Vagina (tissue), 2 donors: ENCODE measurements around the gene GRIK4.

Experiments
- CTCF ChIP-seq, 3 experiments: fragments of 450-650 bp in 2 of 3; fragments of 200-600 bp in 1 of 3; sonication (generic) in 1 of 3; IDR thresholded peaks; one replicate each; pipeline ENCODE4 v1.5.1; 2017 to 2019; ENCODE audit warnings: antibody characterized with exemption in 3 of 3, mild to moderate bottlenecking in 2 of 3, moderate library complexity in 2 of 3
- POLR2A ChIP-seq, 2 donors: fragments of 450-650 bp; IDR thresholded peaks; one replicate each; pipeline ENCODE4 v1.6.1; 2017; ENCODE audit warnings: antibody characterized with exemption in 2 of 2, mild to moderate bottlenecking in 2 of 2, moderate library complexity in 2 of 2

DNA sequence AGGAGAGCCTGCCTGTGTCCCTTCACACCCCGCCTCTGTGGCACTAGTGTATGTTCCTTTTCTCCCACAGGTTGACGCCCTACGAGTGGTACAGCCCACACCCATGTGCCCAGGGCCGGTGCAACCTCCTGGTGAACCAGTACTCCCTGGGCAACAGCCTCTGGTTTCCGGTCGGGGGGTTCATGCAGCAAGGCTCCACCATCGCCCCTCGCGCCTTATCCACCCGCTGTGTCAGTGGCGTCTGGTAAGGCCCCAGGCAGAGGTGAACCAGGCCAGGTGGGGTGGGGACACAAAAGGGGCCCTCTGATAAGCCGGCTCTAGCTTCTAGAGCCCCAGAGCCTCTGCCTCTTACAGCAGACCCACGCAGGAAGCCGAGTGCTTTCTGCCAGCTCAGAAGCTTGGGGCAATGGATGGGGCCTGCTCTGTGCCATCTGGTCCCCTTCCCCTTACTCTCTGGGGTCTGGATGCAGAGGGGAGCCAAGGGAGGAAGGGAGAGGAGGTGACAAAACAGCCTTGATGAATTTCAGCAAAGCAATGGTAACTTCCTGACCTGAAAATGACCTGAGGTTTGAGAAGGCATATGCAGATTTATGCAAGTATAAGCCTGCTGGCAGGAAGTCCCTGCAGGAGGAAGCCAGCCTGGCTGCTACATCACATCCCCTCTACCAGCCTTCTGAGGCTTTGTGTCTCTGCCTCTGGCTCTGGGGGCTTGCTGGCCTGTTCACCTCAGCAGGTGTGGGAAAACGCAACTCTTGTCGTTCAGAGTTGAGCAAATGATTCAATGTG is 445.4 kb downstream of the GRIK4 start:
- no peak for TF ChIP-seq POLR2A (IDR thresholded peaks at IDR 0.05)
- TF ChIP-seq CTCF (IDR thresholded peaks at IDR 0.05), result no peak
